Measurements from ENCODE around the gene ACAN. TPM values are rescaled to one million over a fixed set of nuclear protein-coding genes. Genes with fewer than 3 reads are reported as not detected.

The ACAN gene
- total and polyA plus RNA-seq, 4 donors, result 12.9 to 312 (median 34.7) TPM

- WGBS, 2 donors, result 89 to 94% methylated on average over 4 of the region's 4 CpGs
- Histone ChIP-seq H3K4me1 (ENCODE audit: control insufficient read depth in 1 of 2, insufficient read depth in 2 of 2, low read length in 2 of 2) (no peaks in the 10 kb centered on the region), H3K9me3 (ENCODE audit: control insufficient read depth, low read length) (no peaks in the 10 kb centered on the region), H3K27ac (ENCODE audit: low read depth in 1 of 2, low read length in 2 of 2) (no peak overlapping the region), H3K36me3 (ENCODE audit: control insufficient read depth in 1 of 2, insufficient read depth in 2 of 2, low read length in 1 of 2) (no peaks in the 10 kb centered on the region), H3K27me3 (ENCODE audit: control insufficient read depth in 1 of 2, insufficient read depth in 2 of 2, low read length in 1 of 2) (no peaks in the 10 kb centered on the region), H3K4me3 (ENCODE audit: low read length in 2 of 2) (no peak overlapping the region)
- DNase-seq (no peak), ATAC-seq (ENCODE audit: low FRiP score) (no peak)
- intact Hi-C loops (cut with DNase I), result no loop called here
Measured at GRCh38 chr15:88842156-88842555, 38.9 kb downstream of the ACAN start.

GRCh38 chr15:88843334-88843733, 40.1 kb downstream of the ACAN start:
- H3K27me3 ChIP-seq (ENCODE audit: control insufficient read depth in 1 of 2, insufficient read depth in 2 of 2, low read length in 1 of 2), result no peaks in the 10 kb centered on the region
- ATAC-seq (ENCODE audit: low FRiP score) (peak; percentile 39), DNase-seq (no peak)
- no peak overlapping the region for H3K27ac ChIP-seq (ENCODE audit: low read depth in 1 of 2, low read length in 2 of 2)
- H3K4me3 ChIP-seq (ENCODE audit: low read length in 2 of 2), result no peak overlapping the region
- no peaks in the 10 kb centered on the region for H3K4me1 ChIP-seq (ENCODE audit: control insufficient read depth in 1 of 2, insufficient read depth in 2 of 2, low read length in 2 of 2)
- intact Hi-C loops (cut with DNase I), result no loop called here
- WGBS, 2 donors, result 93 to 96% methylated on average over 21 of the region's 21 CpGs
- no peaks in the 10 kb centered on the region for H3K36me3 ChIP-seq (ENCODE audit: control insufficient read depth in 1 of 2, insufficient read depth in 2 of 2, low read length in 1 of 2)
- no peaks in the 10 kb centered on the region for H3K9me3 ChIP-seq (ENCODE audit: control insufficient read depth, low read length)

- WGBS, 2 donors, result 78 to 84% methylated on average over 5 of the region's 5 CpGs
- Histone ChIP-seq H3K27ac (ENCODE audit: low read depth in 1 of 2, low read length in 2 of 2) (no peak overlapping the region), H3K27me3 (ENCODE audit: control insufficient read depth in 1 of 2, insufficient read depth in 2 of 2, low read length in 1 of 2) (no peaks in the 10 kb centered on the region), H3K36me3 (ENCODE audit: control insufficient read depth in 1 of 2, insufficient read depth in 2 of 2, low read length in 1 of 2) (no peaks in the 10 kb centered on the region), H3K9me3 (ENCODE audit: control insufficient read depth, low read length) (no peaks in the 10 kb centered on the region), H3K4me3 (ENCODE audit: low read length in 2 of 2) (no peak overlapping the region), H3K4me1 (ENCODE audit: control insufficient read depth in 1 of 2, insufficient read depth in 2 of 2, low read length in 2 of 2) (no peaks in the 10 kb centered on the region)
- no peak for DNase-seq
- intact Hi-C loops (cut with DNase I), result no loop called here
- no peak for ATAC-seq (ENCODE audit: low FRiP score)
Measured at GRCh38 chr15:88844749-88845386, 41.6 kb downstream of the ACAN start.

GRCh38 chr15:88845616-88846015, 42.4 kb downstream of the ACAN start:
- intact Hi-C loops (cut with DNase I), result no loop called here
- Histone ChIP-seq H3K4me1 (ENCODE audit: control insufficient read depth in 1 of 2, insufficient read depth in 2 of 2, low read length in 2 of 2) (no peaks in the 10 kb centered on the region), H3K27me3 (ENCODE audit: control insufficient read depth in 1 of 2, insufficient read depth in 2 of 2, low read length in 1 of 2) (no peaks in the 10 kb centered on the region), H3K9me3 (ENCODE audit: control insufficient read depth, low read length) (no peaks in the 10 kb centered on the region), H3K36me3 (ENCODE audit: control insufficient read depth in 1 of 2, insufficient read depth in 2 of 2, low read length in 1 of 2) (no peaks in the 10 kb centered on the region), H3K4me3 (ENCODE audit: low read length in 2 of 2) (no peak overlapping the region), H3K27ac (ENCODE audit: low read depth in 1 of 2, low read length in 2 of 2) (no peak overlapping the region)
- WGBS, 2 donors, result 89 to 91% methylated on average over 15 of the region's 15 CpGs
- no peak for DNase-seq
- ATAC-seq (ENCODE audit: low FRiP score), result no peak

GRCh38 chr15:88847144-88847543, 43.9 kb downstream of the ACAN start:
- Histone ChIP-seq H3K27ac (ENCODE audit: low read depth in 1 of 2, low read length in 2 of 2) (no peak overlapping the region), H3K4me3 (ENCODE audit: low read length in 2 of 2) (no peak overlapping the region), H3K4me1 (ENCODE audit: control insufficient read depth in 1 of 2, insufficient read depth in 2 of 2, low read length in 2 of 2) (no peaks in the 10 kb centered on the region), H3K36me3 (ENCODE audit: control insufficient read depth in 1 of 2, insufficient read depth in 2 of 2, low read length in 1 of 2) (no peaks in the 10 kb centered on the region), H3K27me3 (ENCODE audit: control insufficient read depth in 1 of 2, insufficient read depth in 2 of 2, low read length in 1 of 2) (no peaks in the 10 kb centered on the region), H3K9me3 (ENCODE audit: control insufficient read depth, low read length) (no peaks in the 10 kb centered on the region)
- WGBS, 2 donors, result 88 to 91% methylated on average over 20 of the region's 20 CpGs
- ATAC-seq (ENCODE audit: low FRiP score), result no peak
- no peak for DNase-seq
- intact Hi-C loops (cut with DNase I), result no loop called here

- DNase-seq (no peak), ATAC-seq (ENCODE audit: low FRiP score) (no peak)
- WGBS, 2 donors, result 90 to 95% methylated on average over 3 of the region's 3 CpGs
- Histone ChIP-seq H3K27me3 (ENCODE audit: control insufficient read depth in 1 of 2, insufficient read depth in 2 of 2, low read length in 1 of 2) (no peaks in the 10 kb centered on the region), H3K4me3 (ENCODE audit: low read length in 2 of 2) (no peak overlapping the region), H3K4me1 (ENCODE audit: control insufficient read depth in 1 of 2, insufficient read depth in 2 of 2, low read length in 2 of 2) (no peaks in the 10 kb centered on the region), H3K27ac (ENCODE audit: low read depth in 1 of 2, low read length in 2 of 2) (no peak overlapping the region), H3K9me3 (ENCODE audit: control insufficient read depth, low read length) (no peaks in the 10 kb centered on the region), H3K36me3 (ENCODE audit: control insufficient read depth in 1 of 2, insufficient read depth in 2 of 2, low read length in 1 of 2) (peaks cover 0 to 2% of the 10 kb centered on the region in 2 donors)
- intact Hi-C loops (cut with DNase I), result no loop called here
Measured at GRCh38 chr15:88848203-88848602, 45.0 kb downstream of the ACAN start.

GRCh38 chr15:88849376-88850072, 46.3 kb downstream of the ACAN start:
- WGBS, 2 donors, result 80% methylated on average over 22 of the region's 22 CpGs
- Histone ChIP-seq H3K27me3 (ENCODE audit: control insufficient read depth in 1 of 2, insufficient read depth in 2 of 2, low read length in 1 of 2) (no peaks in the 10 kb centered on the region), H3K4me1 (ENCODE audit: control insufficient read depth in 1 of 2, insufficient read depth in 2 of 2, low read length in 2 of 2) (no peaks in the 10 kb centered on the region), H3K36me3 (ENCODE audit: control insufficient read depth in 1 of 2, insufficient read depth in 2 of 2, low read length in 1 of 2) (peaks cover 0 to 2% of the 10 kb centered on the region in 2 donors), H3K27ac (ENCODE audit: low read depth in 1 of 2, low read length in 2 of 2) (no peak overlapping the region), H3K4me3 (ENCODE audit: low read length in 2 of 2) (no peak overlapping the region), H3K9me3 (ENCODE audit: control insufficient read depth, low read length) (no peaks in the 10 kb centered on the region)
- DNase-seq (no peak), ATAC-seq (ENCODE audit: low FRiP score) (peak; percentile 40)
- intact Hi-C loops (cut with DNase I), result no loop called here

GRCh38 chr15:88852476-88852875, 49.2 kb downstream of the ACAN start:
- Histone ChIP-seq H3K4me1 (ENCODE audit: control insufficient read depth in 1 of 2, insufficient read depth in 2 of 2, low read length in 2 of 2) (no peaks in the 10 kb centered on the region), H3K36me3 (ENCODE audit: control insufficient read depth in 1 of 2, insufficient read depth in 2 of 2, low read length in 1 of 2) (peaks cover 0 to 2% of the 10 kb centered on the region in 2 donors), H3K27ac (ENCODE audit: low read depth in 1 of 2, low read length in 2 of 2) (no peak overlapping the region), H3K9me3 (ENCODE audit: control insufficient read depth, low read length) (no peaks in the 10 kb centered on the region), H3K27me3 (ENCODE audit: control insufficient read depth in 1 of 2, insufficient read depth in 2 of 2, low read length in 1 of 2) (no peaks in the 10 kb centered on the region), H3K4me3 (ENCODE audit: low read length in 2 of 2) (no peak overlapping the region)
- intact Hi-C loops (cut with DNase I), result no loop called here
- no peak for ATAC-seq (ENCODE audit: low FRiP score)
- no peak for DNase-seq

GRCh38 chr15:88858934-88859333, 55.7 kb downstream of the ACAN start:
- Histone ChIP-seq H3K27ac (ENCODE audit: low read depth in 1 of 2, low read length in 2 of 2) (no peak overlapping the region), H3K4me3 (ENCODE audit: low read length in 2 of 2) (no peak overlapping the region), H3K27me3 (ENCODE audit: control insufficient read depth in 1 of 2, insufficient read depth in 2 of 2, low read length in 1 of 2) (no peaks in the 10 kb centered on the region), H3K36me3 (ENCODE audit: control insufficient read depth in 1 of 2, insufficient read depth in 2 of 2, low read length in 1 of 2) (peaks cover 0 to 2% of the 10 kb centered on the region in 2 donors), H3K9me3 (ENCODE audit: control insufficient read depth, low read length) (no peaks in the 10 kb centered on the region), H3K4me1 (ENCODE audit: control insufficient read depth in 1 of 2, insufficient read depth in 2 of 2, low read length in 2 of 2) (no peaks in the 10 kb centered on the region)
- 95% methylated on average over 11 of the region's 11 CpGs for WGBS, 2 donors
- ATAC-seq (ENCODE audit: low FRiP score), result no peak
- intact Hi-C loops (cut with DNase I), result no loop called here
- DNase-seq, result no peak
